Measurements from ENCODE around the gene TNS1. TPM values are rescaled to one million over a fixed set of nuclear protein-coding genes. Genes with fewer than 3 reads are reported as not detected.

The TNS1 gene
- total and polyA plus RNA-seq, 2 donors, result 8.3 to 21.3 TPM

- no peaks in the 10 kb centered on the region for H3K9me3 ChIP-seq (ENCODE audit: control insufficient read depth in 2 of 2, insufficient read depth in 1 of 2, low read length in 1 of 2)
- WGBS, result 88% methylated on average over 6 of the region's 6 CpGs
- no peak for DNase-seq (ENCODE audit: low read depth in 6 of 9, low spot score in 9 of 9)
- H3K4me1 ChIP-seq (ENCODE audit: control insufficient read depth in 2 of 2, insufficient read depth in 2 of 2, low read length in 2 of 2), result peaks cover 0 to 21% of the 10 kb centered on the region in 2 donors
- no peaks in the 10 kb centered on the region for H3K36me3 ChIP-seq (ENCODE audit: control insufficient read depth in 2 of 2, insufficient read depth in 2 of 2, low read length in 1 of 2)
- no peak overlapping the region for H3K4me3 ChIP-seq (ENCODE audit: low read length in 2 of 2)
- H3K27ac ChIP-seq (ENCODE audit: low read depth in 1 of 2, low read length in 1 of 2), result peak overlapping the region in 1 of 2 donors; percentile 34
- H3K27me3 ChIP-seq (ENCODE audit: control insufficient read depth in 2 of 2, insufficient read depth in 1 of 2, low read length in 1 of 2), result no peaks in the 10 kb centered on the region
Observed at GRCh38 chr2:217948897-217949296, 53.9 kb downstream of the TNS1 start.

- Histone ChIP-seq H3K36me3 (ENCODE audit: control insufficient read depth in 2 of 2, insufficient read depth in 2 of 2, low read length in 1 of 2) (no peaks in the 10 kb centered on the region), H3K27me3 (ENCODE audit: control insufficient read depth in 2 of 2, insufficient read depth in 1 of 2, low read length in 1 of 2) (no peaks in the 10 kb centered on the region), H3K4me3 (ENCODE audit: low read length in 2 of 2) (no peak overlapping the region), H3K4me1 (ENCODE audit: control insufficient read depth in 2 of 2, insufficient read depth in 2 of 2, low read length in 2 of 2) (peaks cover 0 to 26% of the 10 kb centered on the region in 2 donors), H3K27ac (ENCODE audit: low read depth in 1 of 2, low read length in 1 of 2) (no peak overlapping the region), H3K9me3 (ENCODE audit: control insufficient read depth in 2 of 2, insufficient read depth in 1 of 2, low read length in 1 of 2) (no peaks in the 10 kb centered on the region)
- DNase-seq (ENCODE audit: low read depth in 6 of 9, low spot score in 9 of 9), result no peak
- 85% methylated on average over 4 of the region's 4 CpGs for WGBS
Observed at GRCh38 chr2:217948351-217948791, 54.4 kb downstream of the TNS1 start.

GRCh38 chr2:217947383-217948350 is 55.1 kb downstream of the TNS1 start:
- WGBS, result 94% methylated on average over 19 of the region's 19 CpGs
- no peaks in the 10 kb centered on the region for H3K36me3 ChIP-seq (ENCODE audit: control insufficient read depth in 2 of 2, insufficient read depth in 2 of 2, low read length in 1 of 2)
- DNase-seq (ENCODE audit: low read depth in 6 of 9, low spot score in 9 of 9), result no peak
- no peak overlapping the region for H3K27ac ChIP-seq (ENCODE audit: low read depth in 1 of 2, low read length in 1 of 2)
- no peaks in the 10 kb centered on the region for H3K9me3 ChIP-seq (ENCODE audit: control insufficient read depth in 2 of 2, insufficient read depth in 1 of 2, low read length in 1 of 2)
- peaks cover 0 to 28% of the 10 kb centered on the region in 2 donors for H3K4me1 ChIP-seq (ENCODE audit: control insufficient read depth in 2 of 2, insufficient read depth in 2 of 2, low read length in 2 of 2)
- H3K4me3 ChIP-seq (ENCODE audit: low read length in 2 of 2), result no peak overlapping the region
- H3K27me3 ChIP-seq (ENCODE audit: control insufficient read depth in 2 of 2, insufficient read depth in 1 of 2, low read length in 1 of 2), result no peaks in the 10 kb centered on the region

GRCh38 chr2:217946051-217946450 is 56.7 kb downstream of the TNS1 start:
- Histone ChIP-seq H3K9me3 (ENCODE audit: control insufficient read depth in 2 of 2, insufficient read depth in 1 of 2, low read length in 1 of 2) (peaks cover 0 to 4% of the 10 kb centered on the region in 2 donors), H3K27me3 (ENCODE audit: control insufficient read depth in 2 of 2, insufficient read depth in 1 of 2, low read length in 1 of 2) (no peaks in the 10 kb centered on the region), H3K36me3 (ENCODE audit: control insufficient read depth in 2 of 2, insufficient read depth in 2 of 2, low read length in 1 of 2) (no peaks in the 10 kb centered on the region), H3K4me1 (ENCODE audit: control insufficient read depth in 2 of 2, insufficient read depth in 2 of 2, low read length in 2 of 2) (peaks cover 0 to 34% of the 10 kb centered on the region in 2 donors), H3K27ac (ENCODE audit: low read depth in 1 of 2, low read length in 1 of 2) (no peak overlapping the region), H3K4me3 (ENCODE audit: low read length in 2 of 2) (no peak overlapping the region)
- no peak for DNase-seq (ENCODE audit: low read depth in 6 of 9, low spot score in 9 of 9)
- 96% methylated on average over 6 of the region's 6 CpGs for WGBS

- Histone ChIP-seq H3K4me1 (ENCODE audit: control insufficient read depth in 2 of 2, insufficient read depth in 2 of 2, low read length in 2 of 2) (peaks cover 0 to 34% of the 10 kb centered on the region in 2 donors), H3K27me3 (ENCODE audit: control insufficient read depth in 2 of 2, insufficient read depth in 1 of 2, low read length in 1 of 2) (no peaks in the 10 kb centered on the region), H3K27ac (ENCODE audit: low read depth in 1 of 2, low read length in 1 of 2) (no peak overlapping the region), H3K4me3 (ENCODE audit: low read length in 2 of 2) (no peak overlapping the region), H3K36me3 (ENCODE audit: control insufficient read depth in 2 of 2, insufficient read depth in 2 of 2, low read length in 1 of 2) (no peaks in the 10 kb centered on the region), H3K9me3 (ENCODE audit: control insufficient read depth in 2 of 2, insufficient read depth in 1 of 2, low read length in 1 of 2) (peaks cover 0 to 4% of the 10 kb centered on the region in 2 donors)
- 96% methylated on average over 5 of the region's 5 CpGs for WGBS
- DNase-seq (ENCODE audit: low read depth in 6 of 9, low spot score in 9 of 9), result no peak
Observed at GRCh38 chr2:217945530-217945929, 57.3 kb downstream of the TNS1 start.

GRCh38 chr2:217944923-217945322 is 57.9 kb downstream of the TNS1 start:
- Histone ChIP-seq H3K36me3 (ENCODE audit: control insufficient read depth in 2 of 2, insufficient read depth in 2 of 2, low read length in 1 of 2) (no peaks in the 10 kb centered on the region), H3K4me1 (ENCODE audit: control insufficient read depth in 2 of 2, insufficient read depth in 2 of 2, low read length in 2 of 2) (peaks cover 0 to 31% of the 10 kb centered on the region in 2 donors), H3K27me3 (ENCODE audit: control insufficient read depth in 2 of 2, insufficient read depth in 1 of 2, low read length in 1 of 2) (no peaks in the 10 kb centered on the region), H3K9me3 (ENCODE audit: control insufficient read depth in 2 of 2, insufficient read depth in 1 of 2, low read length in 1 of 2) (peaks cover 0 to 4% of the 10 kb centered on the region in 2 donors), H3K4me3 (ENCODE audit: low read length in 2 of 2) (no peak overlapping the region), H3K27ac (ENCODE audit: low read depth in 1 of 2, low read length in 1 of 2) (no peak overlapping the region)
- DNase-seq (ENCODE audit: low read depth in 6 of 9, low spot score in 9 of 9), result no peak
- WGBS, result 97% methylated on average over 8 of the region's 8 CpGs

GRCh38 chr2:217944366-217944765 is 58.4 kb downstream of the TNS1 start:
- no peaks in the 10 kb centered on the region for H3K36me3 ChIP-seq (ENCODE audit: control insufficient read depth in 2 of 2, insufficient read depth in 2 of 2, low read length in 1 of 2)
- H3K27me3 ChIP-seq (ENCODE audit: control insufficient read depth in 2 of 2, insufficient read depth in 1 of 2, low read length in 1 of 2), result no peaks in the 10 kb centered on the region
- DNase-seq (ENCODE audit: low read depth in 6 of 9, low spot score in 9 of 9), result no peak
- H3K4me3 ChIP-seq (ENCODE audit: low read length in 2 of 2), result no peak overlapping the region
- peaks cover 0 to 31% of the 10 kb centered on the region in 2 donors for H3K4me1 ChIP-seq (ENCODE audit: control insufficient read depth in 2 of 2, insufficient read depth in 2 of 2, low read length in 2 of 2)
- peaks cover 0 to 4% of the 10 kb centered on the region in 2 donors for H3K9me3 ChIP-seq (ENCODE audit: control insufficient read depth in 2 of 2, insufficient read depth in 1 of 2, low read length in 1 of 2)
- whole genome bisulfite sequencing, result 96% methylated on average over 3 of the region's 3 CpGs
- H3K27ac ChIP-seq (ENCODE audit: low read depth in 1 of 2, low read length in 1 of 2), result no peak overlapping the region

GRCh38 chr2:217943446-217944321 is 59.1 kb downstream of the TNS1 start:
- Histone ChIP-seq H3K36me3 (ENCODE audit: control insufficient read depth in 2 of 2, insufficient read depth in 2 of 2, low read length in 1 of 2) (no peaks in the 10 kb centered on the region), H3K4me3 (ENCODE audit: low read length in 2 of 2) (peak overlapping the region in 1 of 2 donors; percentile 32), H3K9me3 (ENCODE audit: control insufficient read depth in 2 of 2, insufficient read depth in 1 of 2, low read length in 1 of 2) (peaks cover 0 to 4% of the 10 kb centered on the region in 2 donors), H3K27me3 (ENCODE audit: control insufficient read depth in 2 of 2, insufficient read depth in 1 of 2, low read length in 1 of 2) (no peaks in the 10 kb centered on the region), H3K27ac (ENCODE audit: low read depth in 1 of 2, low read length in 1 of 2) (peak overlapping the region in 1 of 2 donors; percentile 57), H3K4me1 (ENCODE audit: control insufficient read depth in 2 of 2, insufficient read depth in 2 of 2, low read length in 2 of 2) (peaks cover 0 to 25% of the 10 kb centered on the region in 2 donors)
- WGBS, result 28% methylated on average over 16 of the region's 16 CpGs
- DNase-seq (ENCODE audit: low read depth in 6 of 9, low spot score in 9 of 9), result peak in 3 of 9 donors; percentile 6 to 33 (median 11)

Measured in thymus (tissue), 11 donors.